ENCODE measurements around the gene PXDN. TPM values are rescaled to one million over a fixed set of nuclear protein-coding genes. Genes with fewer than 3 reads are reported as not detected.

Gene PXDN
- total RNA-seq, 4 donors from 2014 or later: 26.6 to 254 (median 59.8) TPM

GRCh38 chr2:1632510-1632909 lies 111.8 kb downstream of the PXDN start:
- H3K27ac ChIP-seq: peak overlapping the region in 1 of 2 donors; percentile 37
- intact Hi-C loops (cut with DNase I; ENCODE audit: low total_unique reads): no loop called here
- H3K36me3 ChIP-seq: no peaks in the 10 kb centered on the region
- H3K27me3 ChIP-seq: no peaks in the 10 kb centered on the region
- H3K4me1 ChIP-seq: no peaks in the 10 kb centered on the region
- no peak overlapping the region for H3K4me3 ChIP-seq
- no peak for DNase-seq
- TF ChIP-seq CTCF (IDR thresholded peaks at IDR 0.05): no peak
- TF ChIP-seq POLR2A (IDR thresholded peaks at IDR 0.05): no peak
- no peaks in the 10 kb centered on the region for H3K9me3 ChIP-seq

- Histone ChIP-seq H3K36me3 (no peaks in the 10 kb centered on the region), H3K27ac (peak overlapping the region in 1 of 2 donors; percentile 37), H3K27me3 (no peaks in the 10 kb centered on the region), H3K4me1 (no peaks in the 10 kb centered on the region), H3K9me3 (no peaks in the 10 kb centered on the region), H3K4me3 (no peak overlapping the region)
- intact Hi-C loops (cut with DNase I; ENCODE audit: low total_unique reads): no loop called here
- no peak for TF ChIP-seq POLR2A (IDR thresholded peaks at IDR 0.05)
- no peak for TF ChIP-seq CTCF (IDR thresholded peaks at IDR 0.05)
- DNase-seq: no peak
These were observed 112.3 kb downstream of the PXDN start for GRCh38 chr2:1632002-1632348.

GRCh38 chr2:1631292-1632001 lies 112.9 kb downstream of the PXDN start:
- intact Hi-C loops (cut with DNase I; ENCODE audit: low total_unique reads): no loop called here
- H3K9me3 ChIP-seq: no peaks in the 10 kb centered on the region
- H3K36me3 ChIP-seq: no peaks in the 10 kb centered on the region
- TF ChIP-seq CTCF (IDR thresholded peaks at IDR 0.05) (no peak), POLR2A (IDR thresholded peaks at IDR 0.05) (no peak)
- H3K27me3 ChIP-seq: no peaks in the 10 kb centered on the region
- H3K4me3 ChIP-seq: no peak overlapping the region
- no peak for DNase-seq
- H3K4me1 ChIP-seq: no peaks in the 10 kb centered on the region
- peak overlapping the region in 1 of 2 donors; percentile 37 for H3K27ac ChIP-seq

GRCh38 chr2:1628893-1629292 lies 115.4 kb downstream of the PXDN start:
- Histone ChIP-seq H3K27me3 (no peaks in the 10 kb centered on the region), H3K9me3 (no peaks in the 10 kb centered on the region), H3K36me3 (no peaks in the 10 kb centered on the region), H3K4me1 (no peaks in the 10 kb centered on the region), H3K4me3 (no peak overlapping the region), H3K27ac (peak overlapping the region in 1 of 2 donors; percentile 1)
- peak; percentile 46 to 67 for DNase-seq
- no peak for TF ChIP-seq CTCF (IDR thresholded peaks at IDR 0.05)
- TF ChIP-seq POLR2A (IDR thresholded peaks at IDR 0.05): no peak
- intact Hi-C loops (cut with DNase I; ENCODE audit: low total_unique reads): no loop called here

GRCh38 chr2:1627628-1628381 lies 116.5 kb downstream of the PXDN start:
- no peaks in the 10 kb centered on the region for H3K4me1 ChIP-seq
- H3K36me3 ChIP-seq: no peaks in the 10 kb centered on the region
- intact Hi-C loops (cut with DNase I; ENCODE audit: low total_unique reads): no loop called here
- peak overlapping the region in 1 of 2 donors; percentile 19 for H3K27ac ChIP-seq
- TF ChIP-seq POLR2A (IDR thresholded peaks at IDR 0.05) (no peak), CTCF (IDR thresholded peaks at IDR 0.05) (no peak)
- no peaks in the 10 kb centered on the region for H3K9me3 ChIP-seq
- no peak for DNase-seq
- no peaks in the 10 kb centered on the region for H3K27me3 ChIP-seq
- no peak overlapping the region for H3K4me3 ChIP-seq
